Keratinocyte (primary cell): ENCODE measurements around the gene FAM135A. TPM values are rescaled to one million over a fixed set of nuclear protein-coding genes. Genes with fewer than 3 reads are reported as not detected.

Experiments
- DNase-seq: peaks from one replicate; pipeline ENCODE4 v3.0.0-alpha.2; 2011; ENCODE audit warnings: low read depth, missing footprints, low spot score
- FAIRE-seq: peaks from 2 replicates; lab custom pipeline; 2011; peaks lifted over from hg19 to GRCh38; lab: Jason Lieb, UNC
- H2AFZ ChIP-seq: 2 replicates; pipeline ENCODE4 v1.6.0; 2012; ENCODE audit warnings: low read length, control low read depth, inconsistent platforms; ENCODE audit not compliant: control insufficient read depth
- H3K27ac ChIP-seq: 2 replicates; pipeline ENCODE4 v1.5.1; 2011; ENCODE audit warnings: low read length; ENCODE audit not compliant: control insufficient read depth, insufficient read depth
- H3K27me3 ChIP-seq: 3 replicates; pipeline ENCODE4 v1.6.0; 2011; ENCODE audit warnings: low read length; ENCODE audit not compliant: control insufficient read depth, insufficient read depth; ENCODE audit errors: extremely low read depth
- H3K36me3 ChIP-seq, 2 experiments: 2 replicates in 1 of 2; 3 replicates in 1 of 2; pipeline ENCODE4 v1.5.1; 2011; ENCODE audit warnings: low read length in 2 of 2, mild to moderate bottlenecking in 1 of 2; ENCODE audit not compliant: control insufficient read depth in 2 of 2, insufficient read depth in 2 of 2; ENCODE audit errors: extremely low read depth in 1 of 2
- H3K4me1 ChIP-seq: 3 replicates; pipeline ENCODE4 v1.5.1; 2011; ENCODE audit warnings: low read length; ENCODE audit not compliant: control insufficient read depth, insufficient read depth; ENCODE audit errors: extremely low read depth
- H3K4me2 ChIP-seq: 3 replicates; pipeline ENCODE4 v1.6.0; 2011; ENCODE audit warnings: low read depth, low read length; ENCODE audit not compliant: control insufficient read depth, insufficient read depth; ENCODE audit errors: extremely low read depth
- H3K4me3 ChIP-seq, 3 experiments: fragments of 200-600 bp in 1 of 3; sonication (generic) in 1 of 3; 2 replicates in 2 of 3; 3 replicates in 1 of 3; pipeline ENCODE4 v1.5.1; 2011 to 2016; ENCODE audit warnings: low read length in 3 of 3, mild to moderate bottlenecking in 3 of 3, control low read depth in 2 of 3, inconsistent platforms in 1 of 3, low read depth in 1 of 3, mixed read lengths in 1 of 3, mixed run types in 1 of 3, moderate library complexity in 1 of 3; ENCODE audit not compliant: control insufficient read depth in 2 of 3, insufficient read depth in 2 of 3; ENCODE audit errors: extremely low read depth in 1 of 3
- H3K79me2 ChIP-seq: 2 replicates; pipeline ENCODE4 v1.6.0; 2012; ENCODE audit warnings: low read length; ENCODE audit not compliant: control insufficient read depth, insufficient read depth
- H3K9ac ChIP-seq: 3 replicates; pipeline ENCODE4 v1.6.0; 2011; ENCODE audit warnings: low read length; ENCODE audit not compliant: control insufficient read depth, insufficient read depth; ENCODE audit errors: extremely low read depth
- H3K9me1 ChIP-seq: 3 replicates; pipeline ENCODE4 v1.6.0; 2011; ENCODE audit warnings: low read length; ENCODE audit not compliant: control insufficient read depth, insufficient read depth; ENCODE audit errors: extremely low read depth
- H3K9me3 ChIP-seq: 2 replicates; pipeline ENCODE4 v1.5.1; 2012; ENCODE audit warnings: low read depth, low read length; ENCODE audit not compliant: control insufficient read depth
- H4K20me1 ChIP-seq: 3 replicates; pipeline ENCODE4 v1.6.0; 2011; ENCODE audit warnings: low read length; ENCODE audit not compliant: control insufficient read depth, insufficient read depth; ENCODE audit errors: extremely low read depth
- CTCF ChIP-seq, 3 experiments: IDR thresholded peaks in 1 of 3; conservative IDR thresholded peaks in 1 of 3; optimal IDR thresholded peaks in 1 of 3; 2 replicates in 2 of 3; 3 replicates in 1 of 3; pipeline versions ENCODE3 to v1.5.1; 2011; ENCODE audit warnings: low read length in 3 of 3, mild to moderate bottlenecking in 3 of 3, moderate library complexity in 2 of 3, control low read depth in 1 of 3, inconsistent platforms in 1 of 3; ENCODE audit not compliant: insufficient read depth in 2 of 3; ENCODE audit errors: extremely low read depth in 1 of 3
- EZH2 ChIP-seq: IDR thresholded peaks from one replicate; pipeline ENCODE4 v1.6.1; 2012; ENCODE audit warnings: inconsistent platforms, mild to moderate bottlenecking, low read length, moderate library complexity
- dilution Hi-C: fragments of 300-500 bp; cut with MboI; formaldehyde crosslinking; loops from one replicate; pipeline ENCODE4 v1.7.0; 2020; ENCODE audit warnings: low sequenced_read_pairs; ENCODE audit not compliant: extremely low pct_ligation_motif_present
- polyA plus RNA-seq, 5 experiments: library from polyadenylated mRNA; depleted of rRNA in 3 of 5; stranded (reverse) in 3 of 5; stranded (forward) in 1 of 5; unstranded in 1 of 5; fragments of >200 nt; gene quantifications; 1 replicate in 1 of 5; 2 replicates in 3 of 5; 3 replicates in 1 of 5; pipeline versions ENCODE4 v1.2.1 to v1.2.3, GENCODE V29; 2011 to 2012; ENCODE audit warnings: missing spikeins in 2 of 5, low read depth in 1 of 5, low replicate concordance in 1 of 5

Gene FAM135A
- polyA plus RNA-seq, 1 donor (not counting 4 experiments of a cell fraction or from before 2014, with no cell fraction given), result 21.3 TPM

GRCh38 chr6:70503813-70504465, 90.6 kb downstream of the FAM135A start:
- dilution Hi-C loops, result no loop called here
- Histone ChIP-seq H4K20me1 (no peaks in the 10 kb centered on the region), H3K27me3 (no peaks in the 10 kb centered on the region), H3K27ac (no peak overlapping the region), H3K79me2 (no peaks in the 10 kb centered on the region), H3K4me3 (no peak overlapping the region), H3K9ac (no peak overlapping the region), H2AFZ (no peak overlapping the region), H3K36me3 (peaks cover 0 to 2% of the 10 kb centered on the region in 2 experiments), H3K4me1 (peaks cover 4% of the 10 kb centered on the region), H3K9me1 (no peaks in the 10 kb centered on the region), H3K9me3 (no peaks in the 10 kb centered on the region), H3K4me2 (no peak overlapping the region)
- TF ChIP-seq CTCF (optimal IDR thresholded peaks at IDR 0.05 in 1 of 3, IDR thresholded peaks at IDR 0.05 in 1 of 3, conservative IDR thresholded peaks at IDR 0.05 in 1 of 3; ENCODE audit: extremely low read depth in 1 of 3, insufficient read depth in 2 of 3, low read length in 3 of 3) (no peak), EZH2 (no peak)
- FAIRE-seq, result no peak
- no peak for DNase-seq

- no peak overlapping the region for H3K4me3 ChIP-seq
- H3K9me1 ChIP-seq, result no peaks in the 10 kb centered on the region
- H3K27ac ChIP-seq, result no peak overlapping the region
- H3K27me3 ChIP-seq, result no peaks in the 10 kb centered on the region
- H3K9ac ChIP-seq, result no peak overlapping the region
- H3K4me2 ChIP-seq, result no peak overlapping the region
- no peaks in the 10 kb centered on the region for H3K9me3 ChIP-seq
- DNase-seq, result no peak
- H4K20me1 ChIP-seq, result no peaks in the 10 kb centered on the region
- dilution Hi-C loops, result no loop called here
- TF ChIP-seq CTCF (optimal IDR thresholded peaks at IDR 0.05 in 1 of 3, IDR thresholded peaks at IDR 0.05 in 1 of 3, conservative IDR thresholded peaks at IDR 0.05 in 1 of 3; ENCODE audit: extremely low read depth in 1 of 3, insufficient read depth in 2 of 3, low read length in 3 of 3) (no peak), EZH2 (no peak)
- no peaks in the 10 kb centered on the region for H3K79me2 ChIP-seq
- no peak overlapping the region for H2AFZ ChIP-seq
- H3K4me1 ChIP-seq, result peaks cover 4% of the 10 kb centered on the region
- FAIRE-seq, result no peak
- peaks cover 0 to 2% of the 10 kb centered on the region in 2 experiments for H3K36me3 ChIP-seq
Measured at GRCh38 chr6:70506321-70506720, 93.0 kb downstream of the FAM135A start.
